GM12878 (cell line): Measurements from ENCODE around the gene ADD2. TPM values are rescaled to one million over a fixed set of nuclear protein-coding genes. Genes with fewer than 3 reads are reported as not detected.

Source experiments
- ATAC-seq: fragments of 200-7000 bp; cut with Tn5 transposase; 3 replicates; pipeline ENCODE4 v1.9.1; 2020; ENCODE audit warnings: mild to moderate bottlenecking, moderate library complexity
- BruUV-seq: library from RNA; stranded (reverse); fragments of 400-500 nt; replicated peaks from 2 replicates; lab custom pipeline; 2021; lab: Mats Ljungman, UMichigan
- CTCF ChIA-PET: fragments of 300-600 bp; sonication (Branson Sonifier 250); formaldehyde crosslinking; extraction: SDS; loops from one replicate; lab custom pipeline; 2021; ENCODE audit warnings: inconsistent platforms; lab: Yijun Ruan, JAX
- POLR2A ChIA-PET: fragments of 350-600 bp; formaldehyde crosslinking; extraction: SDS; loops from one replicate; lab custom pipeline; 2021; ENCODE audit warnings: inconsistent platforms; lab: Charles Lee
- RAD21 ChIA-PET: fragments of 300-600 bp; sonication (Branson Sonifier 250); formaldehyde crosslinking; loops from one replicate; lab custom pipeline; 2023; ENCODE audit warnings: antibody characterized with exemption; ENCODE audit not compliant: unreplicated experiment; lab: Charles Lee
- SMC1A ChIA-PET: fragments of 300-600 bp; sonication (Branson Sonifier 250); formaldehyde crosslinking; loops from one replicate; lab custom pipeline; 2023; ENCODE audit not compliant: unreplicated experiment, uncharacterized antibody; lab: Charles Lee
- DNase-seq: peaks from one replicate; pipeline ENCODE4 v3.0.0-alpha.2; 2011; ENCODE audit warnings: low read depth, low spot score
- FAIRE-seq: peaks from 3 replicates; lab custom pipeline; 2011; peaks lifted over from hg19 to GRCh38; lab: Jason Lieb, UNC
- H2AFZ ChIP-seq: 2 replicates; pipeline ENCODE4 v1.6.0; 2011; ENCODE audit warnings: low read depth, low read length, control low read depth; ENCODE audit not compliant: control insufficient read depth
- H3K27ac ChIP-seq: 2 replicates; pipeline ENCODE4 v1.5.1; 2011; ENCODE audit warnings: control low read depth; ENCODE audit not compliant: control insufficient read depth, insufficient read depth
- H3K27me3 ChIP-seq, 2 experiments: replicated peaks in 1 of 2; 2 replicates each; pipeline versions ENCODE4 v1.6.0 to v1.6.1; 2011; ENCODE audit warnings: low read length in 1 of 2; ENCODE audit not compliant: control insufficient read depth in 2 of 2, insufficient read depth in 2 of 2
- H3K36me3 ChIP-seq, 2 experiments: 2 replicates each; pipeline ENCODE4 v1.5.1; 2011; ENCODE audit warnings: low read length in 1 of 2; ENCODE audit not compliant: control insufficient read depth in 2 of 2, insufficient read depth in 2 of 2
- H3K4me1 ChIP-seq: 2 replicates; pipeline ENCODE4 v1.6.1; 2011; ENCODE audit warnings: mild to moderate bottlenecking, low read length, moderate library complexity, mixed read lengths; ENCODE audit not compliant: control insufficient read depth, insufficient read depth
- H3K4me2 ChIP-seq: 2 replicates; pipeline ENCODE4 v1.6.0; 2011; ENCODE audit warnings: control low read depth; ENCODE audit not compliant: control insufficient read depth, insufficient read depth
- H3K4me3 ChIP-seq: fragments of 200-600 bp; sonication (generic); 2 replicates; pipeline ENCODE4 v1.5.1; 2016
- H3K79me2 ChIP-seq: 2 replicates; pipeline ENCODE4 v1.6.0; 2011; ENCODE audit warnings: low read length; ENCODE audit not compliant: control insufficient read depth, insufficient read depth
- H3K9ac ChIP-seq: 2 replicates; pipeline ENCODE4 v1.8.0; 2011; ENCODE audit warnings: low read length, control low read depth, mixed read lengths; ENCODE audit not compliant: control insufficient read depth, insufficient read depth
- H3K9me3 ChIP-seq: replicated peaks from 3 replicates; pipeline ENCODE4 v1.5.1; 2011; ENCODE audit warnings: mild to moderate bottlenecking, low read length; ENCODE audit not compliant: control insufficient read depth, insufficient read depth
- H4K20me1 ChIP-seq: 2 replicates; pipeline ENCODE4 v1.6.0; 2011; ENCODE audit not compliant: control insufficient read depth, insufficient read depth
- BHLHE40 ChIP-seq, 2 experiments: fragments of 450-650 bp in 1 of 2; IDR thresholded peaks; 2 replicates each; pipeline ENCODE4 v1.6.1; 2011 to 2017; ENCODE audit warnings: low read depth in 2 of 2, borderline replicate concordance in 1 of 2, improper control_type of control experiment in 1 of 2, low read length in 1 of 2, mild to moderate bottlenecking in 1 of 2
- EP300 ChIP-seq, 2 experiments: fragments of 150-350 bp in 1 of 2; IDR thresholded peaks; 2 replicates each; pipeline ENCODE4 v1.6.1; 2011 to 2012; ENCODE audit warnings: low read depth in 2 of 2, low read length in 2 of 2, borderline replicate concordance in 1 of 2, improper control_type of control experiment in 1 of 2, inconsistent platforms in 1 of 2; ENCODE audit not compliant: control insufficient read depth in 1 of 2
- NR2C2 ChIP-seq: IDR thresholded peaks from 2 replicates; pipeline ENCODE4 v1.6.1; 2011; ENCODE audit warnings: borderline replicate concordance, low read depth; ENCODE audit not compliant: control insufficient read depth, insufficient read length
- WGBS: methylation state at CpG from one replicate; pipeline ENCODE4 v1.1.6; 2016; ENCODE audit warnings: low lambda C conversion rate; ENCODE audit not compliant: insufficient replicate concordance, insufficient coverage; ENCODE audit errors: missing lambda C conversion rate; 5-methylcytosine and 5-hydroxymethylcytosine counted together
- in situ Hi-C: fragments of 300-500 bp; cut with MboI; formaldehyde crosslinking; loops from 9 replicates; pipeline ENCODE4 v1.14.3; 2018; ENCODE audit warnings: mixed read lengths
- intact Hi-C: fragments of 100-400 bp; cut with micrococcal nuclease; formaldehyde crosslinking; loops from one replicate; pipeline ENCODE4 v1.14.2; 2022; ENCODE audit not compliant: unreplicated experiment
- polyA plus RNA-seq, 11 experiments: library from polyadenylated mRNA; depleted of rRNA in 4 of 11; unstranded in 6 of 11; stranded (reverse) in 5 of 11; fragments of >200 nt; fragmentation: Nextera tagmentation in 4 of 11; fragmentation: Illumina TruSeq in 1 of 11; extraction: Ambion mirVana in 4 of 11; extraction: Trizol in 1 of 11; gene quantifications; 1 replicate in 1 of 11; 2 replicates in 10 of 11; pipeline versions ENCODE4 v1.2.1 to v1.2.3, GENCODE V29; 2011 to 2016; ENCODE audit warnings: inconsistent platforms in 2 of 11, missing spikeins in 2 of 11, low read depth in 1 of 11
- total RNA-seq, 4 experiments: library from RNA; depleted of rRNA in 3 of 4; stranded (reverse); fragments of >200 nt in 3 of 4; fragmentation: Illumina TruSeq in 1 of 4; extraction: Trizol in 1 of 4; gene quantifications; 2 replicates each; pipeline versions ENCODE4 v1.2.1 to v1.2.3, GENCODE V29; 2013 to 2021
- TF ChIP-seq, protein P1 (sequence below): IDR thresholded peaks from 2 replicates; pipeline ENCODE4 v1.6.1; 2012; ENCODE audit warnings: mild to moderate bottlenecking, low read depth, low read length

The ADD2 gene
- total and polyA plus RNA-seq, 10 of the 15 experiments (the other 5 are each of a cell fraction or from before 2014, with no cell fraction given) = 0.05 to 0.13 (median 0.08) TPM; not detected in 7

DNA sequence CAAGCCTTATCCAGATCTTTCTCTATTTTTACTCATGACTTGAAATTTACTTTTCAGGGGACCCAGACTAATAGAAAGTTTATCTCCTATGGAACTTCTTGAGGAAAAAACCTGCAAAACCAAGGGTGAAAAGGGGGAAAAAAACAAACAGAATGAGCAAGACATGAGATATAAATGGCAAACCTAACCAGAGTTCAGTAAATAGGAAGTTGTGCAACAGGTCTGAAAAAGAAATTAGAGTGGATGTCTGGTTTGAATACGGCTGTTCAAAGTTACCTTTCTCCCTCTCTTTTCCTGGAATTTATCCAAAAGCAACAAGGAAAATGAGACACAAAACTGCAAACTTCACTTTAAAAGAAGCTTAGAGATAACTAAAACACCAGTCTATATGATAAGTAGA lies 135.6 kb downstream of the ADD2 start:
- ChIA-PET CTCF (interaction anchor here (1.0 kb wide), 1 partner anchor 13 kb away, joined by 6 read pairs; no protein-coding TSS in a partner anchor), SMC1A (no interaction called here), POLR2A (no interaction called here), RAD21 (no interaction called here)
- H3K9me3 ChIP-seq = no peaks in the 10 kb centered on the region
- in situ Hi-C loops (no loop called here), intact Hi-C loops (no loop called here)
- H2AFZ ChIP-seq = no peak overlapping the region
- DNase-seq = no peak
- H3K4me1 ChIP-seq = no peaks in the 10 kb centered on the region
- BruUV-seq = no TSS peak
- H3K79me2 ChIP-seq = no peaks in the 10 kb centered on the region
- ATAC-seq = no peak
- H4K20me1 ChIP-seq = no peaks in the 10 kb centered on the region
- TF ChIP-seq EP300 (IDR thresholded peaks at IDR 0.05; ENCODE audit: borderline replicate concordance in 1 of 2, control insufficient read depth in 1 of 2, low read depth in 2 of 2, low read length in 2 of 2) = no peak
- no peak for TF ChIP-seq BHLHE40 (IDR thresholded peaks at IDR 0.05; ENCODE audit: borderline replicate concordance in 1 of 2, low read depth in 2 of 2, low read length in 1 of 2)
- TF ChIP-seq, protein P1, sequence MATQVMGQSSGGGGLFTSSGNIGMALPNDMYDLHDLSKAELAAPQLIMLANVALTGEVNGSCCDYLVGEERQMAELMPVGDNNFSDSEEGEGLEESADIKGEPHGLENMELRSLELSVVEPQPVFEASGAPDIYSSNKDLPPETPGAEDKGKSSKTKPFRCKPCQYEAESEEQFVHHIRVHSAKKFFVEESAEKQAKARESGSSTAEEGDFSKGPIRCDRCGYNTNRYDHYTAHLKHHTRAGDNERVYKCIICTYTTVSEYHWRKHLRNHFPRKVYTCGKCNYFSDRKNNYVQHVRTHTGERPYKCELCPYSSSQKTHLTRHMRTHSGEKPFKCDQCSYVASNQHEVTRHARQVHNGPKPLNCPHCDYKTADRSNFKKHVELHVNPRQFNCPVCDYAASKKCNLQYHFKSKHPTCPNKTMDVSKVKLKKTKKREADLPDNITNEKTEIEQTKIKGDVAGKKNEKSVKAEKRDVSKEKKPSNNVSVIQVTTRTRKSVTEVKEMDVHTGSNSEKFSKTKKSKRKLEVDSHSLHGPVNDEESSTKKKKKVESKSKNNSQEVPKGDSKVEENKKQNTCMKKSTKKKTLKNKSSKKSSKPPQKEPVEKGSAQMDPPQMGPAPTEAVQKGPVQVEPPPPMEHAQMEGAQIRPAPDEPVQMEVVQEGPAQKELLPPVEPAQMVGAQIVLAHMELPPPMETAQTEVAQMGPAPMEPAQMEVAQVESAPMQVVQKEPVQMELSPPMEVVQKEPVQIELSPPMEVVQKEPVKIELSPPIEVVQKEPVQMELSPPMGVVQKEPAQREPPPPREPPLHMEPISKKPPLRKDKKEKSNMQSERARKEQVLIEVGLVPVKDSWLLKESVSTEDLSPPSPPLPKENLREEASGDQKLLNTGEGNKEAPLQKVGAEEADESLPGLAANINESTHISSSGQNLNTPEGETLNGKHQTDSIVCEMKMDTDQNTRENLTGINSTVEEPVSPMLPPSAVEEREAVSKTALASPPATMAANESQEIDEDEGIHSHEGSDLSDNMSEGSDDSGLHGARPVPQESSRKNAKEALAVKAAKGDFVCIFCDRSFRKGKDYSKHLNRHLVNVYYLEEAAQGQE = no peak
- TF ChIP-seq NR2C2 = no peak
- no peak for FAIRE-seq
- 5% methylated on average over 1 of the region's 1 CpG for WGBS
- H3K4me3 ChIP-seq = no peak overlapping the region
- H3K9ac ChIP-seq = no peak overlapping the region
- no peaks in the 10 kb centered on the region for H3K27me3 ChIP-seq
- H3K4me2 ChIP-seq = no peak overlapping the region
- H3K27ac ChIP-seq = no peak overlapping the region
- no peaks in the 10 kb centered on the region for H3K36me3 ChIP-seq
